GM18951 (cell line): ENCODE measurements around the gene DQX1.
A peak's percentile ranks its signal among the peaks of the same experiment; 100 is the strongest.
"Not testable (repeated sequence)": the region's sequence is repeated elsewhere in the genome, so short reads cannot be mapped to it uniquely, and the experiment has no call there.

ENCODE experiments used
- POLR2A ChIP-seq: IDR thresholded peaks from 4 replicates; pipeline ENCODE4 v1.6.1; 2011; ENCODE audit warnings: mild to moderate bottlenecking; ENCODE audit not compliant: insufficient read length, insufficient read depth; ENCODE audit errors: extremely low read depth
- in situ Hi-C: fragments of 300-500 bp; cut with MboI; formaldehyde crosslinking; loops from one replicate; pipeline ENCODE4 v1.12.0; 2022; ENCODE audit warnings: low sequenced_read_pairs, mixed read lengths, inconsistent platforms; ENCODE audit not compliant: unreplicated experiment

DQX1 gene, protein sequence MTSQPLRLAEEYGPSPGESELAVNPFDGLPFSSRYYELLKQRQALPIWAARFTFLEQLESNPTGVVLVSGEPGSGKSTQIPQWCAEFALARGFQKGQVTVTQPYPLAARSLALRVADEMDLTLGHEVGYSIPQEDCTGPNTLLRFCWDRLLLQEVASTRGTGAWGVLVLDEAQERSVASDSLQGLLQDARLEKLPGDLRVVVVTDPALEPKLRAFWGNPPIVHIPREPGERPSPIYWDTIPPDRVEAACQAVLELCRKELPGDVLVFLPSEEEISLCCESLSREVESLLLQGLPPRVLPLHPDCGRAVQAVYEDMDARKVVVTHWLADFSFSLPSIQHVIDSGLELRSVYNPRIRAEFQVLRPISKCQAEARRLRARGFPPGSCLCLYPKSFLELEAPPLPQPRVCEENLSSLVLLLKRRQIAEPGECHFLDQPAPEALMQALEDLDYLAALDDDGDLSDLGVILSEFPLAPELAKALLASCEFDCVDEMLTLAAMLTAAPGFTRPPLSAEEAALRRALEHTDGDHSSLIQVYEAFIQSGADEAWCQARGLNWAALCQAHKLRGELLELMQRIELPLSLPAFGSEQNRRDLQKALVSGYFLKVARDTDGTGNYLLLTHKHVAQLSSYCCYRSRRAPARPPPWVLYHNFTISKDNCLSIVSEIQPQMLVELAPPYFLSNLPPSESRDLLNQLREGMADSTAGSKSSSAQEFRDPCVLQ

DNA sequence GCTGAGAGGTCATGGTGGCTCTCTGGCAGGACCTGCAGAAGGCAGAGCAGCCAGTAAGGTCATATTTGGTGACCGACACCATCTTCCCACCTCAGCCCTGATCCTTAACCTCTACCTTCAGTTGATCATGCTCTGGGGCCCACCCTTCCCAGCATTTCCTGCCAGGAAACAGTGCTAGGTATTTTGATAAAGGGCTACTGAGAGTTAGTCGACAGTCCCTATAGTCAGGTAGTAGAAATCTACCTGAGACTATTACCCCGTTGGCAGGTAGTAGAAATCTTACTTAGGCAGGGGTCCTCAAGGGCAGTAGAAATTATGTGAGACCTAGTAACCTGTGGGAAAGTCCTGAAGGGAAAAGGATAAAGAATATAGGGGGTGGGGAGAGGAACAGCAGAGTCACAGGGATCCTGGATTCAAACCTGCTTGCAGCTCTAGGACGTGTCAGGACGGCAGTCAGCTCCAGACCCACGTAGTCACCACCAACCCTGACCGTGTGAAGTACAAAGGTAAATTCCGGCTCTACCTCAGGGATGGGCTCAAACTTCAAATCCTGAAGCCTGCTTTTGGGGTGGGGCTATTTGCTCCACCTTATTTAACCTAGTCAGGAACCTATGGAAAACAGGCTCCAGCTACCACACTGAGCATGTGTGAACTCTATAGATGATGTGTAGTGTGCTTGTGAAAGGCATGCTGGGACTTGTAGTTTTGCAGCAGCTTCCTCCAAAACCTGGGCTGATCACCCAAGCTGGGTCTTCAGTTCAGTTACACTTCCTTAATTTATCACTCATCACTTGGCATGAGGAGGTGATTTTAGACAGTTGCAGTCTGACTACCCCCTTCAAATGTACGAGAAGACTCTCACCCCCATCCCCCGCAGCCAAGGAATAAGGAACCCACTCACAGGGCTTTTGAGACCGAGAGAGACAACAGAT is at the start of gene DQX1:
TSS of gene DQX1 (minus strand) at position 515 of the 932 bp plus-strand sequence. CDS start at position 13, 502 bp downstream.
- in situ Hi-C loops, result no loop called here
- no peak for TF ChIP-seq POLR2A

DNA sequence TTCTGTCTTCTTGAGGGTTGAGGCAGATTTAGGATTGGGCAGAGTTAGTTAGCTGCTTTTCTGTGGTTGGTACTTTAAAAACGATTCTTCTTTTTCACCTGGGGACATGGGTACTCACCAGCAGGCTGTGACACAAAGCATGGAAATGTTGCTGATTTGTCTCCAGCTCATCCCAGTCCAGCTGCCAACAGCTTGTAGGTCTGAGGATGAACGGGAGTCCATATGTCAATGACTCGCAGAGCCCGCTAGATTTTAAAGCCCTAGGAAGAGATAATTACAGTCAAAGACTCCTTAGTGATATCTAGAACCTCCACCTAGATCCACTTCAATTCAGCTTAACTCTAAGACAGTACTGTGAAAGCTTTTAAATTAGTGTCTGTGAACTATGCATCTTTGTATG is 49.3 kb upstream of the DQX1 start:
- in situ Hi-C loops, result no loop called here
- no peak for TF ChIP-seq POLR2A

DNA sequence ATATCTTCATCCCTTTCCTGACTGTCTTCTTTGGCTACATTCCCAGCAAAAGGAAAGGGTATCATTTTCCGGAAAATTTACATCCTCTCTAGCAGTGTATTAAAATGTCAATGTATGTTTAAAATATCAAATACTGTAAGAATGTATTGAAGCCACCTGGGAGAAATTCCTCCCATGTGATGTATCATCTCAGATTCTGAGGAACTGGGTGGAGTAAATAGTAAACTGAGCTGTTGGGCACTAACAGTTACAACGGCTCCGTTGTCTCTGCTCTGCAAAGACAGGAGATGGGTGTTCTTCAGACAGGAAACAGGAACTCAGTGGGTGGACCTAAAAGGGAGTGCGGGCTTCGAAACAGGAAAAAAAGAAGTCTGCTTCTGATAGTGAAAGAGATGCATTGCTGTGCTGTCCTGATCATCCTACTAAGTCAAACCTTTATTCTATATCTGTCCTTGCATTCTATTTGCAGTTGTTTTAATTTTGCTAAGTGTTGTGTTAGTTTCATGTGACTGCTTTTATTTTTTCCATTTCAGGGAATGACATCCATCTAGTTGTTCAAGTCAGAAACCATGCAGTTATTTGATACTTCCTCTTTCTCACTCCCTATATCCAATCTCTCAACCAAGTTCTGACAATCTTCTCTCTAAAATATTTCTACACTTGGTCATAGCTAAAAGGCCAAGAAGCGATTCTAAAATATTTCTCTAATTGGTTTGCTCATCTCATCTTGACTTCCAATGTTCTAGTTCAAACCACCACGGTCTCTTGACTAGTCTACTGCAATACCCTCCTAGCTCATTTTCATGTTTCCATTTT is 47.9 kb upstream of the DQX1 start:
- peak; percentile 49 for TF ChIP-seq POLR2A
- in situ Hi-C loops, result no loop called here

DNA sequence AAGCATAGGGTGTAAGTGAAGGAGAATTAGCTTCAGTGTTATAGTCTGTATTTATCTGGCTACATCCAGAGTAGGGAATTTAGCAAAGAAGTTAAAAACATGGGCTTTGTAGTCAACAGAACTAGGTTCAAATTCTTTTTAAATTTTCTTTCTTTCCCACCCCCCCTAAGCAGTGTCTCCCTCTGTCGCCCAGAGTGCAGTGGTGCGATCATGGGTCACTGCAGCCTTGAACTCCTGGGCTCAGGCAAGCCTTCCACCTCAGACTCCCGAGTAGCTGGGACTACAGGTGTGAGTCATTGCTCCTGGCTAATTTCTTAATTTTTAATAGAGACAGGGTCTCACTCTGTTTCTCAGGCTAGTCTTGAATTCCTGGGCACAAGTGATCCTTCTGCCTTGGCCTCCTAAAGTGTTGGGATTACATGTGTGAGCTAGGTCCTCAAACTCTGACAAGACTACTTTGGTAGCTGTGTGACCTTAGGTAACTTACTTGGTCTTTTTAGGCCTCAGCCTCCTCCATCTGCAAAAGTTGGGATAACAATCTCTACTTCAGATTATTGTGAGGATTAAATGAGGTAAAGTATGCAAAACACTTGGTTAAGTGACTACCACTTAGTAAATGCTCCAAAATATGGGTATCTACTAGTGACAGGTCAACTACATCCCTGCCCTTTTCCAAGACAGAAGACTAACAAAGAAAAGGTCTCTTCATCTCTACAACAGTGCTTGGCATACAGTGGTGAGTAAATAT is 46.3 kb upstream of the DQX1 start:
- TF ChIP-seq POLR2A, result no peak
- in situ Hi-C loops, result no loop called here

DNA sequence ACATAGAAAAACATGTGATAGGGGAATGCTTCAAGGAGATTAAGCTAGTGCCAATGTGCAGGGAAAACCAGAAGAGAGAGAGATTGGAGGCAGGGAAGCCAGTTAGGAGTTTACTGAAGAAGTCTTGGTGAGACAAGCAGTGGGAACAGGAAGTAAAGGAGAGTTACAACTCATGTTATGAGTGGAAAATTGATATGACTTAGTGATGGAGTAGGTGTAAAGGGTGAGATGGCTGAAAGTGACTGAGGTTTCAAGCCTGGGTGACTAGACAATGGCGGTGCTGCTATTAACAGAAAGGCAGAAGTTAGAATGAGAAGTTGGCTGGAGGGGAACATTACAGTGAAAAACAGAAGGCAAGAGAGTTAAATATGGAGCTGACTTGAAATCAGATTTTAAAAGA is 45.0 kb upstream of the DQX1 start:
- TF ChIP-seq POLR2A, result no peak
- in situ Hi-C loops, result no loop called here

DNA sequence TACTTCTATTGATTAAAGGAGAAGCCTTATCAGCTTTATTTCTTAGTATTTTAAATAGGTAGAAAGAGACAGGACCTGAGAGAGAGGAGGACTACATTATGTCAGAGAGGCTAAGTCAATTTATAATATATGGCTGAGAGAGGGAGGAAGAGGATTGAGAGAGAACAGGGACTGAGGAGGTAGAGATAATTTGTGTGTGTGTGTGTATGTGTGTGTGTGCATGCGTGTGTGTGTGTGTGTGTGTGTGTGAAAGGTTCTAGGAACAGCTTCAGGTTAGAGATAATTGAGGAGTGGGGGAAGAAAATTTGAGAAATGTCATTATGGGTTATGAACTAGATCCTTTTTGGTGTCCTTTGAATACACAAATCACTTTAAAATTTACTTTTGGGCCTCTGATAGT is 43.7 kb upstream of the DQX1 start:
- in situ Hi-C loops, result no loop called here
- TF ChIP-seq POLR2A, result no peak

DNA sequence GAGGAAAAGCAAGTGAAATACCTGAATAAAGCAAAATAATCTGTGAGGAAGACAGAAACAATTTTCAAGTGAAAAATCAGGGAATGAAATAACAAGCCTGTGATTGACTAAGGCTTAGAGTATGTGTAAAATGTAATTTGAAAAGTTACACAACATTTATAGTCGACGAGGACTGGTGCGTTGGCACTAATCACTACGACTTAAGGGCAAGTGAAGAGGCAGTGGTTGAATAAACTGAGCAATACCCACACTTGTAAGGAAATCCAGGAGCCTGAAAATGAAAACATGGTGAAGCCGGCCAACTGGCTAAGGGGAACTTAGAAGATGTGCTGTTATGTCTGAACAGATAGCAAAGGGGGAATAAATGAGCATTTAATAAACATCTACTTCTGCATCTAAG is 41.9 kb upstream of the DQX1 start:
- in situ Hi-C loops, result no loop called here
- no peak for TF ChIP-seq POLR2A

DNA sequence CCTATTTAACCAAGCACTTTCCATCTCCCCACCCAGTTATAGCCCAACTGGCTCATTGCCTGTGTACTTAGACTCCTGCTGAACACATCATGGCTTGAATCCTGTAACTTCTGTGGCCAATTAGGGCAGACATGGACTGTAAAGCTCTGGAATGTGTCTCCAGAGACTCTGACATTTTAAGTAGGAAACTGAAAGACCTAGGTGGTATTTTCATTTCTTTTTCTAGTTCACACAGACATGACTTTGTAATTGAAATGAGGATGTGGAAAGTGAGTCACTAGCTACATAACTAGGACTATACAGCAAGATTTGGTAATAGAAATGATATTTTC is 40.7 kb upstream of the DQX1 start:
- TF ChIP-seq POLR2A, result no peak
- in situ Hi-C loops, result no loop called here

DNA sequence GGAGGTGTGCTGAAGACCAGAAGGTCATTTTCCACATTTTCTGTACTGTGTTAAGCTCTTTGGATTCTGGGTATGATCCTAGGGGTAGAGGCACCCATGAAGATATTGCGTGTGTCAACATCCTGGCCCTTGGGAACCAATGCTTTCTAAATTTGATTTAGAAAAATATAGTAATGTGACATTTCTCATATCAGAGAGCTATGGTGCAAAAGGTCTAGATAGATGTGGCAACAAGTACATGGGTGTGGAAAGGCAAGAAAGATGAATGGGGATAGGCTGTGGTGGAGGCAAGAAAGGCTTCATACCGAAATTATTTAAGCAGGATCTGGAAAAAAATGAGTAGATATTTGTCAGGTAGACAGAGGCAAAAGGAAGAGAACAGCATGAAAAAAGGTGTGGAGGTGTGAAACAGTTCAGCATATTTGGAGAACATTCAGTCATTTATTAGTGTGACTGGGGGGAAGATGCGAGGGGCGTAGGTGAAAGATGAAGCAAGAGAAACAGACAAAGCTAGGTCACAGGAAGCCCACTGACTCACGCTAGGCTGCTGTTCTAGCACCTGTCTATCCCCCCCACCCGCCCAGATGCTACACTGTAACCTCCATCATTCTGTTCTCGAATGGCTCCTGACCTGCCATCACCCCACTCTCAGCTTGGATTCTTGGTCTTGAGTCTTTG is 40.2 kb upstream of the DQX1 start:
- in situ Hi-C loops, result no loop called here
- TF ChIP-seq POLR2A, result no peak

DNA sequence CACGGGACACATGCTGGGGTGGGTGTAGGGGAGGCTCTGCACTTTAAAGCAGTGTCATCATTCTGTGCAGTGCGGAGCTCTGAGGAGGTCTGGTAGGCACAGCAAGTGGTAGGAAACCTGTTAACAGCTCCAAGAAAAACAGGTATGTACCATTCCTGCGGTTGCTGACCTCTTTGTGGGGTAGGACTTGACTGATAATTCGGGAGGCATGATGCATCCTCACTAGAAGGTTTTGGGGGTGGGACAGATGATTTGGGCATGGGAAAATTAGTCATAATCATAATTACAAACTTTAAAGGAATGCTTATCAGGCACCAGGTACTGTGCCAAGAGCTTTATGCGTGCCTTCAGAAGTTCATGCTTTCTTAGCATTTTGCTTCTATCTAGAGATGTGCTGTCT is 38.2 kb upstream of the DQX1 start:
- TF ChIP-seq POLR2A, result no peak
- in situ Hi-C loops, result no loop called here

DNA sequence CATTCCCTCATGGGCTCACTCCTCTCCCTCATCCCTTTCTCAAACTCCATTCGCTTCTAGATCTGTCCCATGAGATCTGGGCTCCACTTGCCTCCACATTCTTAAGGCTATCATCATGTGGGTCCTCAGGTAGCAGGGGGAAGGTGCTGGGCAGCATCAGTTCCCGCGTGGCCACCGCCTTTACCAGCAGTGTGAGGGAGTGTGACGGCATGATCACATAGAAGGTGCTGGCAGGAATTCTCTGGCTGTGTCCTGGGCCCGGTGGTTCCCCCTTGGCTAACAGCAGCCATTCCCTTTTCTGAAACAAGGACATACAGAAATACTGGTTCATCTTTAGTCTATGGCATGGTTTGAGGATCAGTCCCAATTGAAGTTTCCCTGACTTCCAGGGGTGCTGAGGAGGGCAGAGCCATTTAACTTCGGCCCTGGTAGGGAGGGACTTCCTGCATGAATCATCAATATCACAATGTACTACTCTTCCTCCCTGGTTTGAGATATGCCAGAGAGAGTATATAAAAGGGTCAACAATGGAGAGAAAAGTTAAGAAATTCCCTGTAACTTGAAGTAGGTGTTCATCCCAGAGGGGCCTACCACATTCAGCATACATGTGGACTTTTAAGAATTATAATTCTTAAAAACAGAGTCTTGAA is 36.2 kb upstream of the DQX1 start:
- no peak for TF ChIP-seq POLR2A
- in situ Hi-C loops, result no loop called here

DNA sequence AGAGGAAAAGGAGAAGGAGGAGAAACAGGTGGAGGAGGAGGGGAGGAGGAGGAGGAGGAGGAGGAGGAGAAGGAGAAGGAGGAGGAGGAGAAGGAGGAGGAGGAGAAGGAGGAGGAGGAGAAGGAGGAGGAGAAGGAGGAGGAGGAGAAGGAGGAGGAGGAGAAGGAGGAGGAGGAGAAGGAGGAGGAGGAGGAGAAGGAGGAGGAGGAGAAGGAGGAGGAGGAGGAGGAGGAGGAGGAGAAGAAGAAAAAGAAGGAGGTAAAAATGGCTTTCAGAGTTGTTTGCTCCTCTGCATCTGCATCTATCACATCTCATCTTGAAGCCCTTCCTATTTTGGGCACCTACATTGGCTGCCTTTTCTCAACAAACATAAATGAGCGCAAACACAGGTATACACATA is 35.0 kb upstream of the DQX1 start:
- in situ Hi-C loops, result not testable (repeated sequence)
